Smooth muscle cell (in vitro differentiated cells): Measurements from ENCODE around the gene FGF18. TPM values are rescaled to one million over a fixed set of nuclear protein-coding genes. Genes with fewer than 3 reads are reported as not detected.

ENCODE experiments used
- DNase-seq: peaks from one replicate; lab custom pipeline; 2025; ENCODE audit not compliant: unreplicated experiment; lab: John Stamatoyannopoulos, UW
- H2AFZ ChIP-seq: fragments of 200-600 bp; sonication (generic); 2 replicates; pipeline ENCODE4 v1.6.0; 2016; ENCODE audit warnings: antibody characterized with exemption, low read depth, mild to moderate bottlenecking
- H3F3A ChIP-seq: fragments of 200-600 bp; sonication (generic); 2 replicates; pipeline ENCODE4 v1.6.0; 2017; ENCODE audit warnings: antibody characterized with exemption, low read depth
- H3K27ac ChIP-seq: fragments of 200-600 bp; sonication (generic); 2 replicates; pipeline ENCODE4 v1.5.1; 2016; ENCODE audit warnings: low read depth, mild to moderate bottlenecking
- H3K27me3 ChIP-seq: fragments of 200-600 bp; sonication (generic); 2 replicates; pipeline ENCODE4 v1.6.1; 2016; ENCODE audit warnings: low read depth, mild to moderate bottlenecking
- H3K36me3 ChIP-seq: fragments of 200-600 bp; sonication (generic); 2 replicates; pipeline ENCODE4 v1.5.1; 2016; ENCODE audit warnings: low read depth
- H3K4me1 ChIP-seq: fragments of 200-600 bp; sonication (generic); 2 replicates; pipeline ENCODE4 v1.5.1; 2016; ENCODE audit warnings: low read depth
- H3K4me2 ChIP-seq: fragments of 200-600 bp; sonication (generic); 2 replicates; pipeline ENCODE4 v1.6.0; 2016; ENCODE audit warnings: mild to moderate bottlenecking
- H3K4me3 ChIP-seq: fragments of 200-600 bp; sonication (generic); 2 replicates; pipeline ENCODE4 v1.5.1; 2016; ENCODE audit warnings: mild to moderate bottlenecking
- H3K79me2 ChIP-seq: fragments of 200-600 bp; sonication (generic); 2 replicates; pipeline ENCODE4 v1.6.0; 2016; ENCODE audit warnings: low read depth, mild to moderate bottlenecking
- H3K9ac ChIP-seq: fragments of 200-600 bp; sonication (generic); 2 replicates; pipeline ENCODE4 v1.6.0; 2016; ENCODE audit warnings: low read depth
- H3K9me3 ChIP-seq: fragments of 200-600 bp; sonication (generic); replicated peaks from 2 replicates; pipeline ENCODE4 v1.5.1; 2016; ENCODE audit warnings: low read depth
- H4K20me1 ChIP-seq: fragments of 200-600 bp; sonication (generic); 2 replicates; pipeline ENCODE4 v1.6.0; 2016; ENCODE audit warnings: low read depth
- WGBS: methylation state at CpG from one replicate; pipeline ENCODE4 v1.1.7; 2016; ENCODE audit warnings: low lambda C conversion rate; 5-methylcytosine and 5-hydroxymethylcytosine counted together
- polyA plus RNA-seq: library from polyadenylated mRNA; unstranded; fragments of >200 nt; fragmentation: Nextera tagmentation; extraction: Ambion mirVana; gene quantifications from 2 replicates; pipeline ENCODE4 v1.2.1, GENCODE V29; 2016
- total RNA-seq: library from RNA; depleted of rRNA; stranded (reverse); fragments of >200 nt; gene quantifications from 2 replicates; pipeline ENCODE4 v1.2.3, GENCODE V29; 2014
- TF ChIP-seq, protein P1 (sequence below): fragments of 200-600 bp; sonication (generic); IDR thresholded peaks from 2 replicates; pipeline ENCODE4 v1.5.1; 2017; ENCODE audit warnings: borderline replicate concordance, mild to moderate bottlenecking, antibody characterized with exemption; ENCODE audit not compliant: insufficient read depth, poor library complexity, severe bottlenecking

FGF18 gene
- total and polyA plus RNA-seq, 2 experiments from 2014 or later = 0.21 TPM; not detected in 1

DNA sequence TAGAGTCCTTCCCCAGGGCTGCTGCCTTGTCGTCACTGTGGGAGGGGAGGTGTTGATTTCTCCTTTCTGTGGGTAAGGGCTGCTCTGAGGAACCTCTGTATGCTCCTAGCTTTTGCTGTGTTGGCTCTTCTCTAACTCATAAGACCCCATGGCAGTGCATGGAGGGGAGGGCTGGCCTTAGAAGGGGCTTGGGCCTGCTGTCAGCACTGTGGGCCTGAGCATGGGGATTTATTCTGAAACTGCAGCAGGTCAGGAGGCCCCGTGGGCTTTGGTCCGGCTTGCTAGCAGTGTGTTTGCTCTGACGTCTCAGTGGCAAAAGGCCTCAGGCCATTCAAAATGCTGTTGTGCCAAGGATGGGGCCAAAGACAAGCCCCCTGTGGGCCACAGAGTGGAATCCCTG is 6.8 kb downstream of the FGF18 start:
- H3K27me3 ChIP-seq = peaks cover 4% of the 10 kb centered on the region
- no peaks in the 10 kb centered on the region for H3K36me3 ChIP-seq
- no peaks in the 10 kb centered on the region for H3K4me1 ChIP-seq
- no peak overlapping the region for H3K27ac ChIP-seq
- H3K4me2 ChIP-seq = no peak overlapping the region
- H4K20me1 ChIP-seq = peaks cover 3% of the 10 kb centered on the region
- no peaks in the 10 kb centered on the region for H3K79me2 ChIP-seq
- no peaks in the 10 kb centered on the region for H3K9me3 ChIP-seq
- no peaks in the 10 kb centered on the region for H3F3A ChIP-seq
- H2AFZ ChIP-seq = no peak overlapping the region
- no peak overlapping the region for H3K4me3 ChIP-seq
- no peak for DNase-seq
- TF ChIP-seq, protein P1, sequence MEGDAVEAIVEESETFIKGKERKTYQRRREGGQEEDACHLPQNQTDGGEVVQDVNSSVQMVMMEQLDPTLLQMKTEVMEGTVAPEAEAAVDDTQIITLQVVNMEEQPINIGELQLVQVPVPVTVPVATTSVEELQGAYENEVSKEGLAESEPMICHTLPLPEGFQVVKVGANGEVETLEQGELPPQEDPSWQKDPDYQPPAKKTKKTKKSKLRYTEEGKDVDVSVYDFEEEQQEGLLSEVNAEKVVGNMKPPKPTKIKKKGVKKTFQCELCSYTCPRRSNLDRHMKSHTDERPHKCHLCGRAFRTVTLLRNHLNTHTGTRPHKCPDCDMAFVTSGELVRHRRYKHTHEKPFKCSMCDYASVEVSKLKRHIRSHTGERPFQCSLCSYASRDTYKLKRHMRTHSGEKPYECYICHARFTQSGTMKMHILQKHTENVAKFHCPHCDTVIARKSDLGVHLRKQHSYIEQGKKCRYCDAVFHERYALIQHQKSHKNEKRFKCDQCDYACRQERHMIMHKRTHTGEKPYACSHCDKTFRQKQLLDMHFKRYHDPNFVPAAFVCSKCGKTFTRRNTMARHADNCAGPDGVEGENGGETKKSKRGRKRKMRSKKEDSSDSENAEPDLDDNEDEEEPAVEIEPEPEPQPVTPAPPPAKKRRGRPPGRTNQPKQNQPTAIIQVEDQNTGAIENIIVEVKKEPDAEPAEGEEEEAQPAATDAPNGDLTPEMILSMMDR = no peak
- WGBS = 92% methylated on average over 4 of the region's 4 CpGs
- no peak overlapping the region for H3K9ac ChIP-seq

DNA sequence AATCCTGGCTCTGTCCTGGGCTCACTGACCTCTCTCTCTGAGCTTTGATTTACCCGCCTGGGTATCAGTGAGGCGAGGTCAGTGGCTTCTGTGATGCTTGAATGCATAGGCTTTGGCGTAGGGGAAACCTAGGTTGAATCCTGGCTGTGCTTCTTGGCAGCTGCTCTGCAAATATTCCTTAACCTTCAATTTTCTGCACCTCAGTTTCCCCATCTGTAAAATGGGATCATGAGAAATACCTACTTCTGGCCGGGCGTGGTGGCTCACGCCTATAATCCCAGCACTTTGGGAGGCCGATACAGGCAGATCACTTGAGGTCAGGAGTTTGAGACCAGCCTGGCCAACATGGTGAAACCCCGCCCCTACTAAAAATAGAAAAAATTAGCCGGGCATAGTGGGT is 7.2 kb downstream of the FGF18 start:
- Histone ChIP-seq H2AFZ (no peak overlapping the region), H3K9ac (no peak overlapping the region), H3K79me2 (no peaks in the 10 kb centered on the region), H3K27ac (no peak overlapping the region), H3K27me3 (no peaks in the 10 kb centered on the region), H3K4me3 (no peak overlapping the region), H3K36me3 (no peaks in the 10 kb centered on the region), H3K4me1 (no peaks in the 10 kb centered on the region), H4K20me1 (no peaks in the 10 kb centered on the region), H3K4me2 (no peak overlapping the region), H3F3A (no peaks in the 10 kb centered on the region), H3K9me3 (no peaks in the 10 kb centered on the region)
- TF ChIP-seq, protein P1 = no peak
- WGBS = 97% methylated on average over 9 of the region's 9 CpGs
- DNase-seq = no peak

DNA sequence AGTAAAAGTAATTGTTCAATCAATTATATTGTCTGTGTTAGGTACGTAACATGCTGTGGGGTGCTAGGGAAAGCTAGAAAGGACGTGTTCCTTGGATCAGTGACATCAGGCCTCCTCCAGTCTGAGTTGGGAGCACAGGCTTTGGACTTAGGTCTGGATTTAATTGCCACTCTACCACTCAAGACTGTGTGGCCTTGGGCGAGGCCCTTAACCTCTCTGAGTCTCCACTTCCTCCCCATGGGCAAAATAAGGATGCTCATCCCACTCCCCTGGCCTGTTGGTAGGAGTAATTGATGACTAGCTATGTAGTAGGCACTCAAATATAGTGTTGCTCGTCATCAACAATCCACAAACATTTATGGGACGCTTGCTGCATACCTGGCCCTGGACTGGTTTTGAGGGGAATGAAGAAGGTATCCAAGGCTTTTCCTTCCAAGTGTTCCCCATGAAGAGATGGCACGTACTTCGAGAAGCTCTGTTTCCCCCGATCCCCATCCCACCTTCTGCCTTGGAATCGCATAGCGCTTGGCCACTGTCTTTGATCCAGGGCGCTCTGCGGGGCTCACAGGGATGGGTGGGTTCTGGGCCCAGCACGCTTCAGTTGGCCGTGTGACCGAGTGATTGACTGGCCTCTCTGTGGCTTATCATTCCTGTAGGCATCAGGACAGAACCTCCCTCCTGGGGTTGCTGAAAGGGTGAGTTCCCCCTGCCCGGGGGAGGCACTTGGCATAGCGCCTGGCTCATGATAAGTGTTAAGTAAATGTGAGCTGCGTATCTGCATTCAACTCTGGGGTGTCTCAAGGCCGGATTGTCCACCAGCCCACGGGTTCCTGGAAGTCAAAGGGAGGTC is 8.1 kb downstream of the FGF18 start:
- Histone ChIP-seq H3K9ac (no peak overlapping the region), H3F3A (no peaks in the 10 kb centered on the region), H2AFZ (no peak overlapping the region), H3K79me2 (no peaks in the 10 kb centered on the region), H3K4me3 (no peak overlapping the region), H4K20me1 (no peaks in the 10 kb centered on the region), H3K27me3 (no peaks in the 10 kb centered on the region), H3K27ac (no peak overlapping the region), H3K36me3 (no peaks in the 10 kb centered on the region), H3K4me1 (no peaks in the 10 kb centered on the region), H3K4me2 (no peak overlapping the region), H3K9me3 (no peaks in the 10 kb centered on the region)
- DNase-seq = no peak
- TF ChIP-seq, protein P1 = no peak
- 87% methylated on average over 20 of the region's 20 CpGs for WGBS
